GM12878 (cell line): ENCODE results near the gene PPP1R26. TPM values are rescaled to one million over a fixed set of nuclear protein-coding genes. Genes with fewer than 3 reads are reported as not detected.

Source experiments
- ATAC-seq: fragments of 200-7000 bp; cut with Tn5 transposase; 3 replicates; pipeline ENCODE4 v1.9.1; 2020; ENCODE audit warnings: mild to moderate bottlenecking, moderate library complexity
- BruUV-seq: library from RNA; stranded (reverse); fragments of 400-500 nt; replicated peaks from 2 replicates; lab custom pipeline; 2021; lab: Mats Ljungman, UMichigan
- CTCF ChIA-PET: fragments of 300-600 bp; sonication (Branson Sonifier 250); formaldehyde crosslinking; extraction: SDS; loops from one replicate; lab custom pipeline; 2021; ENCODE audit warnings: inconsistent platforms; lab: Yijun Ruan, JAX
- POLR2A ChIA-PET: fragments of 350-600 bp; formaldehyde crosslinking; extraction: SDS; loops from one replicate; lab custom pipeline; 2021; ENCODE audit warnings: inconsistent platforms; lab: Charles Lee
- RAD21 ChIA-PET: fragments of 300-600 bp; sonication (Branson Sonifier 250); formaldehyde crosslinking; loops from one replicate; lab custom pipeline; 2023; ENCODE audit warnings: antibody characterized with exemption; ENCODE audit not compliant: unreplicated experiment; lab: Charles Lee
- SMC1A ChIA-PET: fragments of 300-600 bp; sonication (Branson Sonifier 250); formaldehyde crosslinking; loops from one replicate; lab custom pipeline; 2023; ENCODE audit not compliant: unreplicated experiment, uncharacterized antibody; lab: Charles Lee
- DNase-seq: peaks from one replicate; pipeline ENCODE4 v3.0.0-alpha.2; 2011; ENCODE audit warnings: low read depth, low spot score
- FAIRE-seq: peaks from 3 replicates; lab custom pipeline; 2011; peaks lifted over from hg19 to GRCh38; lab: Jason Lieb, UNC
- H2AFZ ChIP-seq: 2 replicates; pipeline ENCODE4 v1.6.0; 2011; ENCODE audit warnings: low read depth, low read length, control low read depth; ENCODE audit not compliant: control insufficient read depth
- H3K27ac ChIP-seq: 2 replicates; pipeline ENCODE4 v1.5.1; 2011; ENCODE audit warnings: control low read depth; ENCODE audit not compliant: control insufficient read depth, insufficient read depth
- H3K27me3 ChIP-seq, 2 experiments: replicated peaks in 1 of 2; 2 replicates each; pipeline versions ENCODE4 v1.6.0 to v1.6.1; 2011; ENCODE audit warnings: low read length in 1 of 2; ENCODE audit not compliant: control insufficient read depth in 2 of 2, insufficient read depth in 2 of 2
- H3K36me3 ChIP-seq, 2 experiments: 2 replicates each; pipeline ENCODE4 v1.5.1; 2011; ENCODE audit warnings: low read length in 1 of 2; ENCODE audit not compliant: control insufficient read depth in 2 of 2, insufficient read depth in 2 of 2
- H3K4me1 ChIP-seq: 2 replicates; pipeline ENCODE4 v1.6.1; 2011; ENCODE audit warnings: mild to moderate bottlenecking, low read length, moderate library complexity, mixed read lengths; ENCODE audit not compliant: control insufficient read depth, insufficient read depth
- H3K4me2 ChIP-seq: 2 replicates; pipeline ENCODE4 v1.6.0; 2011; ENCODE audit warnings: control low read depth; ENCODE audit not compliant: control insufficient read depth, insufficient read depth
- H3K4me3 ChIP-seq: fragments of 200-600 bp; sonication (generic); 2 replicates; pipeline ENCODE4 v1.5.1; 2016
- H3K79me2 ChIP-seq: 2 replicates; pipeline ENCODE4 v1.6.0; 2011; ENCODE audit warnings: low read length; ENCODE audit not compliant: control insufficient read depth, insufficient read depth
- H3K9ac ChIP-seq: 2 replicates; pipeline ENCODE4 v1.8.0; 2011; ENCODE audit warnings: low read length, control low read depth, mixed read lengths; ENCODE audit not compliant: control insufficient read depth, insufficient read depth
- H3K9me3 ChIP-seq: replicated peaks from 3 replicates; pipeline ENCODE4 v1.5.1; 2011; ENCODE audit warnings: mild to moderate bottlenecking, low read length; ENCODE audit not compliant: control insufficient read depth, insufficient read depth
- H4K20me1 ChIP-seq: 2 replicates; pipeline ENCODE4 v1.6.0; 2011; ENCODE audit not compliant: control insufficient read depth, insufficient read depth
- BRCA1 ChIP-seq: IDR thresholded peaks from 2 replicates; pipeline ENCODE4 v1.6.1; 2011; ENCODE audit warnings: low read depth, low read length, improper control_type of control experiment
- CREM ChIP-seq: IDR thresholded peaks from 2 replicates; pipeline ENCODE4 v1.6.1; 2014; ENCODE audit warnings: antibody characterized with exemption, low read depth
- DPF2 ChIP-seq: fragments of 450-650 bp; IDR thresholded peaks from 2 replicates; pipeline ENCODE4 v1.6.1; 2017; ENCODE audit warnings: mild to moderate bottlenecking
- ESRRA ChIP-seq: IDR thresholded peaks from 2 replicates; pipeline ENCODE4 v1.6.1; 2012; ENCODE audit warnings: mild to moderate bottlenecking, low read length, improper control_type of control experiment
- HDGF ChIP-seq: fragments of 450-650 bp; IDR thresholded peaks from 2 replicates; pipeline ENCODE4 v1.6.1; 2016; ENCODE audit warnings: antibody characterized with exemption
- IKZF1 ChIP-seq: fragments of 450-650 bp; conservative IDR thresholded peaks from 2 replicates; pipeline ENCODE4 v1.6.1; 2017; ENCODE audit warnings: antibody characterized with exemption, mild to moderate bottlenecking
- IRF3 ChIP-seq: fragments of 450-650 bp; IDR thresholded peaks from 2 replicates; pipeline ENCODE4 v1.6.1; 2014; ENCODE audit warnings: mild to moderate bottlenecking
- KLF5 ChIP-seq: fragments of 450-650 bp; IDR thresholded peaks from 2 replicates; pipeline ENCODE4 v1.6.1; 2014; ENCODE audit warnings: mild to moderate bottlenecking; ENCODE audit not compliant: partially characterized antibody
- MEF2B ChIP-seq: fragments of 450-650 bp; IDR thresholded peaks from 2 replicates; pipeline ENCODE4 v1.6.1; 2018; ENCODE audit warnings: mild to moderate bottlenecking, moderate library complexity; ENCODE audit not compliant: partially characterized antibody, poor library complexity, severe bottlenecking
- POLR2AphosphoS2 ChIP-seq: IDR thresholded peaks from 2 replicates; pipeline ENCODE4 v1.6.1; 2011; ENCODE audit warnings: low read depth, mild to moderate bottlenecking, low read length, improper control_type of control experiment, moderate library complexity
- POU2F2 ChIP-seq: IDR thresholded peaks from 3 replicates; pipeline ENCODE4 v1.6.1; 2011; ENCODE audit warnings: low read depth, mild to moderate bottlenecking, low read length, borderline replicate concordance
- RUNX3 ChIP-seq: IDR thresholded peaks from 2 replicates; pipeline ENCODE4 v1.6.1; 2012; ENCODE audit warnings: low read length, inconsistent platforms
- SMARCA5 ChIP-seq: fragments of 450-650 bp; IDR thresholded peaks from 2 replicates; pipeline ENCODE4 v1.6.1; 2017; ENCODE audit warnings: mild to moderate bottlenecking
- SP1 ChIP-seq: IDR thresholded peaks from one replicate; pipeline ENCODE4 v1.6.1; 2011; ENCODE audit warnings: low read depth, low read length
- SREBF2 ChIP-seq: IDR thresholded peaks from 2 replicates; pipeline ENCODE4 v1.6.1; 2012; ENCODE audit warnings: mild to moderate bottlenecking, low read length
- TBL1XR1 ChIP-seq: IDR thresholded peaks from 2 replicates; pipeline ENCODE4 v1.6.1; 2012; ENCODE audit warnings: low read depth, low read length, improper control_type of control experiment
- TCF12 ChIP-seq: IDR thresholded peaks from 2 replicates; pipeline ENCODE4 v1.6.1; 2011; ENCODE audit warnings: low read depth, mild to moderate bottlenecking, low read length
- TCF3 ChIP-seq: IDR thresholded peaks from 2 replicates; pipeline ENCODE4 v1.6.1; 2012; ENCODE audit warnings: low read depth, mild to moderate bottlenecking, low read length, borderline replicate concordance; ENCODE audit not compliant: insufficient read depth
- WGBS: methylation state at CpG from one replicate; pipeline ENCODE4 v1.1.6; 2016; ENCODE audit warnings: low lambda C conversion rate; ENCODE audit not compliant: insufficient replicate concordance, insufficient coverage; ENCODE audit errors: missing lambda C conversion rate; 5-methylcytosine and 5-hydroxymethylcytosine counted together
- in situ Hi-C: fragments of 300-500 bp; cut with MboI; formaldehyde crosslinking; loops from 9 replicates; pipeline ENCODE4 v1.14.3; 2018; ENCODE audit warnings: mixed read lengths
- intact Hi-C: fragments of 100-400 bp; cut with micrococcal nuclease; formaldehyde crosslinking; loops from one replicate; pipeline ENCODE4 v1.14.2; 2022; ENCODE audit not compliant: unreplicated experiment
- polyA plus RNA-seq, 11 experiments: library from polyadenylated mRNA; depleted of rRNA in 4 of 11; unstranded in 6 of 11; stranded (reverse) in 5 of 11; fragments of >200 nt; fragmentation: Nextera tagmentation in 4 of 11; fragmentation: Illumina TruSeq in 1 of 11; extraction: Ambion mirVana in 4 of 11; extraction: Trizol in 1 of 11; gene quantifications; 1 replicate in 1 of 11; 2 replicates in 10 of 11; pipeline versions ENCODE4 v1.2.1 to v1.2.3, GENCODE V29; 2011 to 2016; ENCODE audit warnings: inconsistent platforms in 2 of 11, missing spikeins in 2 of 11, low read depth in 1 of 11
- total RNA-seq, 4 experiments: library from RNA; depleted of rRNA in 3 of 4; stranded (reverse); fragments of >200 nt in 3 of 4; fragmentation: Illumina TruSeq in 1 of 4; extraction: Trizol in 1 of 4; gene quantifications; 2 replicates each; pipeline versions ENCODE4 v1.2.1 to v1.2.3, GENCODE V29; 2013 to 2021
- TF ChIP-seq, protein P1 (sequence below): fragments of 450-650 bp; IDR thresholded peaks from 2 replicates; pipeline ENCODE4 v1.6.1; 2017; ENCODE audit warnings: mild to moderate bottlenecking, moderate library complexity
- TF ChIP-seq, protein P2 (sequence below): IDR thresholded peaks from 2 replicates; pipeline ENCODE4 v1.6.1; 2012; ENCODE audit warnings: low read depth, low read length, improper control_type of control experiment

Gene PPP1R26
- total and polyA plus RNA-seq, 10 of the 15 experiments (the other 5 are each of a cell fraction or from before 2014, with no cell fraction given), result 0.02 to 1.9 (median 0.18) TPM

GRCh38 chr9:135500525-135501260 lies 21.1 kb downstream of the PPP1R26 start, which contains the start of gene MRPS2:
MRPS2 (plus strand) TSS chr9:135500682; CDS start chr9:135500711, 29 bp downstream.
- no peaks in the 10 kb centered on the region for H3K27me3 ChIP-seq
- FAIRE-seq (peak; percentile 69), ATAC-seq (peak; percentile 97), DNase-seq (peak; percentile 39)
- under 1% methylated on average over 39 of the region's 92 CpGs for WGBS
- SMC1A ChIA-PET, result no interaction called here
- peaks cover 17% of the 10 kb centered on the region for H3K4me1 ChIP-seq
- H4K20me1 ChIP-seq, result peaks cover 4% of the 10 kb centered on the region; the same call in 1 of the 2 replicates
- peak within 1 kb of the TSS; percentile 78 for H3K4me3 ChIP-seq
- in situ Hi-C loops (no loop called here), intact Hi-C loops (no loop called here)
- H3K9ac ChIP-seq, result peak within 1 kb of the TSS; percentile 77
- H3K9me3 ChIP-seq, result no peaks in the 10 kb centered on the region
- H3K4me2 ChIP-seq, result peak within 1 kb of the TSS; percentile 100
- POLR2A ChIA-PET, result no interaction called here
- peak within 1 kb of the TSS; percentile 86 for H2AFZ ChIP-seq
- peaks cover 14% of the 10 kb centered on the region for H3K79me2 ChIP-seq
- RAD21 ChIA-PET, result no interaction called here
- CTCF ChIA-PET, result no interaction called here
- peaks cover 10 to 22% of the 10 kb centered on the region in 2 experiments; a peak in 3 of 4 replicates for H3K36me3 ChIP-seq
- BruUV-seq, result no TSS peak
- H3K27ac ChIP-seq, result peak within 1 kb of the TSS; percentile 63
- TF ChIP-seq HDGF, result 0 out of 2 replicates have a peak, but pooled peaks have one; percentile 20
- 0 out of 2 replicates have a peak, but pooled peaks have one; percentile 5 for TF ChIP-seq TCF3
- no peak for TF ChIP-seq MEF2B
- TF ChIP-seq KLF5, result no peak
- 0 out of 2 replicates have a peak, but pooled peaks have one; percentile 21 for TF ChIP-seq DPF2
- TF ChIP-seq, protein P1, sequence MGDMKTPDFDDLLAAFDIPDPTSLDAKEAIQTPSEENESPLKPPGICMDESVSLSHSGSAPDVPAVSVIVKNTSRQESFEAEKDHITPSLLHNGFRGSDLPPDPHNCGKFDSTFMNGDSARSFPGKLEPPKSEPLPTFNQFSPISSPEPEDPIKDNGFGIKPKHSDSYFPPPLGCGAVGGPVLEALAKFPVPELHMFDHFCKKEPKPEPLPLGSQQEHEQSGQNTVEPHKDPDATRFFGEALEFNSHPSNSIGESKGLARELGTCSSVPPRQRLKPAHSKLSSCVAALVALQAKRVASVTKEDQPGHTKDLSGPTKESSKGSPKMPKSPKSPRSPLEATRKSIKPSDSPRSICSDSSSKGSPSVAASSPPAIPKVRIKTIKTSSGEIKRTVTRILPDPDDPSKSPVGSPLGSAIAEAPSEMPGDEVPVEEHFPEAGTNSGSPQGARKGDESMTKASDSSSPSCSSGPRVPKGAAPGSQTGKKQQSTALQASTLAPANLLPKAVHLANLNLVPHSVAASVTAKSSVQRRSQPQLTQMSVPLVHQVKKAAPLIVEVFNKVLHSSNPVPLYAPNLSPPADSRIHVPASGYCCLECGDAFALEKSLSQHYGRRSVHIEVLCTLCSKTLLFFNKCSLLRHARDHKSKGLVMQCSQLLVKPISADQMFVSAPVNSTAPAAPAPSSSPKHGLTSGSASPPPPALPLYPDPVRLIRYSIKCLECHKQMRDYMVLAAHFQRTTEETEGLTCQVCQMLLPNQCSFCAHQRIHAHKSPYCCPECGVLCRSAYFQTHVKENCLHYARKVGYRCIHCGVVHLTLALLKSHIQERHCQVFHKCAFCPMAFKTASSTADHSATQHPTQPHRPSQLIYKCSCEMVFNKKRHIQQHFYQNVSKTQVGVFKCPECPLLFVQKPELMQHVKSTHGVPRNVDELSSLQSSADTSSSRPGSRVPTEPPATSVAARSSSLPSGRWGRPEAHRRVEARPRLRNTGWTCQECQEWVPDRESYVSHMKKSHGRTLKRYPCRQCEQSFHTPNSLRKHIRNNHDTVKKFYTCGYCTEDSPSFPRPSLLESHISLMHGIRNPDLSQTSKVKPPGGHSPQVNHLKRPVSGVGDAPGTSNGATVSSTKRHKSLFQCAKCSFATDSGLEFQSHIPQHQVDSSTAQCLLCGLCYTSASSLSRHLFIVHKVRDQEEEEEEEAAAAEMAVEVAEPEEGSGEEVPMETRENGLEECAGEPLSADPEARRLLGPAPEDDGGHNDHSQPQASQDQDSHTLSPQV, result no peak
- no peak for TF ChIP-seq ESRRA
- TF ChIP-seq BRCA1, result no peak
- peak; percentile 44; the same call in 1 of the 2 replicates for TF ChIP-seq TCF12
- peak; percentile 36; the same call in 1 of the 3 replicates for TF ChIP-seq POU2F2
- TF ChIP-seq, protein P2, sequence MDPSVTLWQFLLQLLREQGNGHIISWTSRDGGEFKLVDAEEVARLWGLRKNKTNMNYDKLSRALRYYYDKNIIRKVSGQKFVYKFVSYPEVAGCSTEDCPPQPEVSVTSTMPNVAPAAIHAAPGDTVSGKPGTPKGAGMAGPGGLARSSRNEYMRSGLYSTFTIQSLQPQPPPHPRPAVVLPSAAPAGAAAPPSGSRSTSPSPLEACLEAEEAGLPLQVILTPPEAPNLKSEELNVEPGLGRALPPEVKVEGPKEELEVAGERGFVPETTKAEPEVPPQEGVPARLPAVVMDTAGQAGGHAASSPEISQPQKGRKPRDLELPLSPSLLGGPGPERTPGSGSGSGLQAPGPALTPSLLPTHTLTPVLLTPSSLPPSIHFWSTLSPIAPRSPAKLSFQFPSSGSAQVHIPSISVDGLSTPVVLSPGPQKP, result peak; percentile 44; the same call in 1 of the 2 replicates
- TF ChIP-seq SREBF2, result no peak
- TF ChIP-seq POLR2AphosphoS2, result peak; percentile 69
- TF ChIP-seq IRF3, result no peak
- peak; percentile 58 for TF ChIP-seq CREM
- 0 out of 2 replicates have a peak, but pooled peaks have one; percentile 33 for TF ChIP-seq TBL1XR1
- peak; percentile 97 for TF ChIP-seq SMARCA5
- peak; percentile 55 for TF ChIP-seq IKZF1
- peak; percentile 67 for TF ChIP-seq RUNX3
- TF ChIP-seq SP1, result peak; percentile 56
